HG03521 (cell line): ENCODE measurements around the gene NBPF6.
A peak's percentile ranks its signal among the peaks of the same experiment; 100 is the strongest.
"Not testable (repeated sequence)": the region's sequence is repeated elsewhere in the genome, so short reads cannot be mapped to it uniquely, and the experiment has no call there.

Source experiments
- ATAC-seq: cut with Tn5 transposase; IDR thresholded peaks from one replicate; pipeline ENCODE4 v1.9.1; 2021; ENCODE audit warnings: mild to moderate bottlenecking, moderate library complexity; ENCODE audit not compliant: unreplicated experiment

The NBPF6 gene

GRCh38 chr1:108450043-108450442 is at the start of gene NBPF6:
Gene NBPF6 (plus strand): TSS chr1:108450343. CDS start chr1:108450602, 259 bp downstream.
- ATAC-seq, result not testable (repeated sequence)

GRCh38 chr1:108411098-108411833 is 38.9 kb upstream of the NBPF6 start:
- ATAC-seq, result not testable (repeated sequence)

GRCh38 chr1:108420129-108420528 is 30.0 kb upstream of the NBPF6 start:
- ATAC-seq, result not testable (repeated sequence)

- ATAC-seq, result peak; percentile 65
Observed at GRCh38 chr1:108421061-108421916, 28.9 kb upstream of the NBPF6 start.

GRCh38 chr1:108426877-108427276 is 23.3 kb upstream of the NBPF6 start:
- ATAC-seq, result not testable (repeated sequence)

- ATAC-seq, result not testable (repeated sequence)
Observed at GRCh38 chr1:108432002-108432401, 18.1 kb upstream of the NBPF6 start.

- ATAC-seq, result not testable (repeated sequence)
Observed at GRCh38 chr1:108433404-108433803, 16.7 kb upstream of the NBPF6 start.

- not testable (repeated sequence) for ATAC-seq
Observed at GRCh38 chr1:108438536-108438935, 11.6 kb upstream of the NBPF6 start.

- ATAC-seq, result not testable (repeated sequence)
Observed at GRCh38 chr1:108454521-108454920, 4.4 kb downstream of the NBPF6 start.

GRCh38 chr1:108458661-108459060 is 8.5 kb downstream of the NBPF6 start:
- ATAC-seq, result not testable (repeated sequence)

GRCh38 chr1:108461758-108462157 is 11.6 kb downstream of the NBPF6 start:
- not testable (repeated sequence) for ATAC-seq

GRCh38 chr1:108463962-108464361 is 13.8 kb downstream of the NBPF6 start:
- not testable (repeated sequence) for ATAC-seq

GRCh38 chr1:108466166-108466565 is 16.0 kb downstream of the NBPF6 start:
- ATAC-seq, result not testable (repeated sequence)

GRCh38 chr1:108467155-108467554 is 17.0 kb downstream of the NBPF6 start:
- not testable (repeated sequence) for ATAC-seq

GRCh38 chr1:108470750-108471149 is 20.6 kb downstream of the NBPF6 start:
- ATAC-seq, result not testable (repeated sequence)

- not testable (repeated sequence) for ATAC-seq
Observed at GRCh38 chr1:108474516-108474915, 24.4 kb downstream of the NBPF6 start.

GRCh38 chr1:108478429-108479015 is 28.4 kb downstream of the NBPF6 start:
- no peak for ATAC-seq

GRCh38 chr1:108482708-108483107 is 32.6 kb downstream of the NBPF6 start:
- ATAC-seq, result no peak

GRCh38 chr1:108485990-108486389 is 35.8 kb downstream of the NBPF6 start:
- not testable (repeated sequence) for ATAC-seq

GRCh38 chr1:108486707-108487106 is 36.6 kb downstream of the NBPF6 start:
- not testable (repeated sequence) for ATAC-seq

GRCh38 chr1:108495008-108495407 is 44.9 kb downstream of the NBPF6 start:
- not testable (repeated sequence) for ATAC-seq
